T-cell (primary cell): ENCODE data around the gene KIF17. TPM values are rescaled to one million over a fixed set of nuclear protein-coding genes. Genes with fewer than 3 reads are reported as not detected.

Source experiments
- ATAC-seq, 4 experiments: fragments of 200-7000 bp in 3 of 4; fragments of 150-1000 bp in 1 of 4; cut with Tn5 transposase; replicated peaks in 1 of 4; 1 replicate in 3 of 4; 2 replicates in 1 of 4; pipeline ENCODE4 v1.10.0; 2021; ENCODE audit warnings: moderate library complexity in 3 of 4, mild to moderate bottlenecking in 2 of 4, moderate number of reproducible peaks in 1 of 4
- CTCF ChIA-PET, 2 donors: fragments of 300-600 bp; sonication (Branson Sonifier 250); formaldehyde crosslinking; loops; one replicate each; lab custom pipeline; 2022; ENCODE audit warnings: antibody characterized with exemption in 2 of 2; lab: Charles Lee
- POLR2A ChIA-PET, 2 donors: fragments of 300-600 bp; sonication (Branson Sonifier 250); formaldehyde crosslinking; loops; one replicate each; lab custom pipeline; 2022; ENCODE audit warnings: antibody characterized with exemption in 2 of 2; lab: Charles Lee
- DNase-seq, 35 experiments: peaks; one replicate each; pipeline versions ENCODE4 v3.0.0 to v3.0.0-alpha.2; 2013 to 2023
- H3K27ac ChIP-seq: one replicate; pipeline ENCODE4 v1.5.1; 2013; ENCODE audit warnings: low read length
- H3K27me3 ChIP-seq, 2 experiments: replicated peaks in 1 of 2; 1 replicate in 1 of 2; 2 replicates in 1 of 2; pipeline versions ENCODE4 v1.6.1 to v1.7.0; 2013; ENCODE audit warnings: low read length in 1 of 2, mixed read lengths in 1 of 2; ENCODE audit not compliant: control insufficient read depth in 2 of 2, insufficient read depth in 2 of 2; ENCODE audit errors: extremely low read depth in 1 of 2
- H3K36me3 ChIP-seq, 2 donors: 1 replicate in 1 of 2; 2 replicates in 1 of 2; pipeline versions ENCODE4 v1.6.1 to v1.7.0; 2013; ENCODE audit warnings: low read length in 1 of 2; ENCODE audit not compliant: control insufficient read depth in 2 of 2, insufficient read depth in 1 of 2; ENCODE audit errors: extremely low read depth in 1 of 2
- H3K4me1 ChIP-seq, 2 experiments: 1 replicate in 1 of 2; 2 replicates in 1 of 2; pipeline versions ENCODE4 v1.6.1 to v1.7.0; 2013; ENCODE audit warnings: low read length in 2 of 2, mixed read lengths in 1 of 2; ENCODE audit not compliant: insufficient read depth in 2 of 2, control insufficient read depth in 1 of 2; ENCODE audit errors: extremely low read depth in 1 of 2
- H3K4me3 ChIP-seq, 2 donors: 1 replicate in 1 of 2; 2 replicates in 1 of 2; pipeline versions ENCODE4 v1.5.1 to v1.7.0; 2013; ENCODE audit warnings: mild to moderate bottlenecking in 2 of 2, low read length in 1 of 2, moderate library complexity in 1 of 2; ENCODE audit not compliant: control insufficient read depth in 1 of 2; ENCODE audit errors: extremely low read depth in 1 of 2
- H3K9me3 ChIP-seq: 2 replicates; pipeline ENCODE4 v1.7.0; 2013
- H3K27ac Mint-ChIP-seq, 2 donors: one replicate each; pipeline ENCODE4 v1.8.0; 2020 to 2021; ENCODE audit warnings: mild to moderate bottlenecking in 2 of 2, mixed read lengths in 2 of 2
- H3K27me3 Mint-ChIP-seq, 2 donors: one replicate each; pipeline ENCODE4 v1.8.0; 2021 to 2022; ENCODE audit warnings: mixed read lengths in 2 of 2
- H3K36me3 Mint-ChIP-seq: one replicate; pipeline ENCODE4 v1.8.0; 2021; ENCODE audit warnings: mixed read lengths
- H3K4me1 Mint-ChIP-seq, 3 donors: one replicate each; pipeline ENCODE4 v1.8.0; 2020 to 2022; ENCODE audit warnings: mixed read lengths in 3 of 3, mild to moderate bottlenecking in 1 of 3
- H3K4me3 Mint-ChIP-seq, 3 donors: one replicate each; pipeline ENCODE4 v1.8.0; 2020 to 2022; ENCODE audit warnings: mild to moderate bottlenecking in 3 of 3, mixed read lengths in 3 of 3, moderate library complexity in 3 of 3
- H3K9me3 Mint-ChIP-seq, 3 donors: one replicate each; pipeline ENCODE4 v1.8.0; 2020 to 2022; ENCODE audit warnings: mixed read lengths in 3 of 3
- WGBS: methylation state at CpG from one replicate; pipeline ENCODE4 v1.1.5; 2013; ENCODE audit warnings: missing lambda C conversion rate; ENCODE audit not compliant: insufficient coverage; 5-methylcytosine and 5-hydroxymethylcytosine counted together
- total RNA-seq, 35 experiments: library from RNA in 6 of 35; stranded (reverse) in 6 of 35; fragments of 120-200 nt in 1 of 35; gene quantifications; one replicate each; pipeline versions ENCODE4 v1.2.1 to v1.2.4 and lab custom pipeline; 2013 to 2026

The KIF17 gene
- total RNA-seq, 5 donors from 2014 or later (not counting 1 experiment from before 2014, with no cell fraction given), result not detected

- ATAC-seq (no peak), DNase-seq (no peak)
- Mint-ChIP-seq H3K4me1 (no peaks in the 10 kb centered on the region), H3K9me3 (no peaks in the 10 kb centered on the region), H3K27me3 (peaks cover 1 to 9% of the 10 kb centered on the region in 2 donors), H3K27ac (no peak overlapping the region), H3K4me3 (no peak overlapping the region), H3K36me3 (no peaks in the 10 kb centered on the region)
- WGBS, result 80% methylated on average over 20 of the region's 26 CpGs
- Histone ChIP-seq H3K4me1 (peaks cover 0 to 5% of the 10 kb centered on the region in 2 experiments), H3K27ac (no peak overlapping the region), H3K36me3 (no peaks in the 10 kb centered on the region), H3K4me3 (no peak overlapping the region), H3K27me3 (peaks cover 0 to 16% of the 10 kb centered on the region in 2 experiments), H3K9me3 (no peaks in the 10 kb centered on the region)
- POLR2A ChIA-PET, result no interaction called here
- CTCF ChIA-PET, result no interaction called here
Observed at GRCh38 chr1:20686883-20687725, 30.7 kb downstream of the KIF17 start.

- H3K36me3 Mint-ChIP-seq, result no peaks in the 10 kb centered on the region
- no peak for ATAC-seq
- H3K9me3 Mint-ChIP-seq, result no peaks in the 10 kb centered on the region
- DNase-seq, result no peak
- no peak overlapping the region for H3K4me3 Mint-ChIP-seq
- Histone ChIP-seq H3K27me3 (peaks cover 0 to 22% of the 10 kb centered on the region in 2 experiments), H3K27ac (no peak overlapping the region), H3K4me3 (no peak overlapping the region), H3K36me3 (no peaks in the 10 kb centered on the region), H3K9me3 (no peaks in the 10 kb centered on the region), H3K4me1 (peaks cover 0 to 5% of the 10 kb centered on the region in 2 experiments)
- H3K27ac Mint-ChIP-seq, result no peak overlapping the region
- peaks cover 1 to 9% of the 10 kb centered on the region in 2 donors for H3K27me3 Mint-ChIP-seq
- no peaks in the 10 kb centered on the region for H3K4me1 Mint-ChIP-seq
- CTCF ChIA-PET, result no interaction called here
- POLR2A ChIA-PET, result no interaction called here
- 88% methylated on average over 1 of the region's 12 CpGs for WGBS
Observed at GRCh38 chr1:20685741-20686140, 32.1 kb downstream of the KIF17 start.

DNA sequence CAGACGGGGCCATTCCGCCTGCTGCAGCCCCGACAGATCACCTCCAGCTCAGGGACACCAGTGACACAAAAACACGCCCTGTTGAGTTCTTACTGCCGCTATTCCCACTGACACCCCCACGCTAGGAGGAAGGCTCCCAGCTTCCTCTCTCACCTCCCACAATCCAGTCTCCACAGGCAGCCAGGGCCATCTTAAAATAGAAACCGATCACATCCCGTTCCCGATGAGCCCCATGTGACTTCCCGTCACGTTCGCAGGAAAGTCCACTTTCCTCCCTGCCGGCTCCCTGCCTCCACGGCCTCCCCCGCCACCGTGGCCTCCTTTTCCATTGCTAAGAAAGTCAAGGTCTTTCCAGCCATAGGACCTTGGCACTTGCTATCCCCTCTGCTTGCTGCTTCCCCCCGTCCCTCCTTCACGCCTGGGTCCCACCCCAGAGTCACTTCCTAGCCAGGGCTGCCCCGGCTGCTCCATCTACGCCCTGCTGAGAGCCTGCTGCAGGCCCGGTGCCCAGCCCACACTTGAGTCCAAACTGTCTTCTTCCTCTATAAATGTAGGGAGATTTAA is 32.6 kb downstream of the KIF17 start:
- POLR2A ChIA-PET, result no interaction called here
- H3K27ac ChIP-seq, result no peak overlapping the region
- CTCF ChIA-PET, result no interaction called here
- H3K4me1 ChIP-seq, result peaks cover 0 to 5% of the 10 kb centered on the region in 2 experiments
- no peak overlapping the region for H3K4me3 ChIP-seq
- Mint-ChIP-seq H3K4me1 (no peaks in the 10 kb centered on the region), H3K36me3 (no peaks in the 10 kb centered on the region), H3K9me3 (no peaks in the 10 kb centered on the region), H3K4me3 (no peak overlapping the region), H3K27ac (no peak overlapping the region), H3K27me3 (peaks cover 4 to 12% of the 10 kb centered on the region in 2 donors)
- H3K9me3 ChIP-seq, result no peaks in the 10 kb centered on the region
- peaks cover 0 to 22% of the 10 kb centered on the region in 2 experiments for H3K27me3 ChIP-seq
- DNase-seq (no peak), ATAC-seq (no peak)
- H3K36me3 ChIP-seq, result no peaks in the 10 kb centered on the region
- 89% methylated on average over 17 of the region's 21 CpGs for WGBS

DNA sequence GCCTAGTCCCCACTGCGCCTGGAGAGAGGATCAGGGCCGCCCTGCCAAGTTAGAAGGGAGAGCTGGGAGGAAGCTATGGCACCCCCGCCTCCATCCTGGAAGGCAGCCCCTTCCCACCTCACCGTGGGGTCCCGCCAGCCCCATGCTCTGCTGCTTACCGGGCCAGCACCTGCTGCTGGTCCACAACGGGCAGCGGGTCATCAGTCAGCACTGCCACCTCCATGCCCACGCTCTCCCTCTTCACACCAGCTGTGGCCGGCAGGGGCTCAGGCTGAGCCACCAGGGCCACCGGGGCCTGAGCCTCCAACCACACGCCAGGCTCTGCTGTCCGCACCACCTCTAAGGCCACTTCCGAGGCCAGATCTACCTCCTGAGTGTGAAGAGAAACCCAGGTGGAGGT is 33.2 kb downstream of the KIF17 start:
- no peak overlapping the region for H3K4me3 Mint-ChIP-seq
- peaks cover 6 to 15% of the 10 kb centered on the region in 2 donors for H3K27me3 Mint-ChIP-seq
- ChIA-PET CTCF (no interaction called here), POLR2A (no interaction called here)
- 88% methylated on average over 8 of the region's 14 CpGs for WGBS
- Histone ChIP-seq H3K4me3 (no peak overlapping the region), H3K9me3 (no peaks in the 10 kb centered on the region), H3K27me3 (peaks cover 0 to 22% of the 10 kb centered on the region in 2 experiments), H3K36me3 (no peaks in the 10 kb centered on the region), H3K27ac (no peak overlapping the region), H3K4me1 (peaks cover 0 to 5% of the 10 kb centered on the region in 2 experiments)
- no peaks in the 10 kb centered on the region for H3K36me3 Mint-ChIP-seq
- no peaks in the 10 kb centered on the region for H3K9me3 Mint-ChIP-seq
- H3K4me1 Mint-ChIP-seq, result no peaks in the 10 kb centered on the region
- ATAC-seq (no peak), DNase-seq (no peak)
- no peak overlapping the region for H3K27ac Mint-ChIP-seq

- H3K9me3 ChIP-seq, result no peaks in the 10 kb centered on the region
- H3K4me3 Mint-ChIP-seq, result no peak overlapping the region
Observed at GRCh38 chr1:20684050-20684620, 33.7 kb downstream of the KIF17 start.

GRCh38 chr1:20683614-20684013 is 34.2 kb downstream of the KIF17 start:
- Mint-ChIP-seq H3K4me1 (peaks cover 3% of the 10 kb centered on the region in 3 donors), H3K9me3 (no peaks in the 10 kb centered on the region), H3K27me3 (peaks cover 6 to 16% of the 10 kb centered on the region in 2 donors), H3K27ac (no peak overlapping the region), H3K4me3 (no peak overlapping the region), H3K36me3 (no peaks in the 10 kb centered on the region)
- Histone ChIP-seq H3K27me3 (peaks cover 0 to 24% of the 10 kb centered on the region in 2 experiments), H3K4me3 (no peak overlapping the region), H3K4me1 (peaks cover 0 to 5% of the 10 kb centered on the region in 2 experiments), H3K27ac (no peak overlapping the region), H3K36me3 (no peaks in the 10 kb centered on the region), H3K9me3 (no peaks in the 10 kb centered on the region)
- ChIA-PET CTCF (no interaction called here), POLR2A (no interaction called here)
- DNase-seq, result no peak
- ATAC-seq, result no peak
- WGBS, result 91% methylated on average over 5 of the region's 10 CpGs

More at GRCh38 chr1:20684050-20684620, 33.7 kb downstream of the KIF17 start:
- Histone ChIP-seq H3K27ac (no peak overlapping the region), H3K27me3 (peaks cover 0 to 22% of the 10 kb centered on the region in 2 experiments), H3K4me3 (no peak overlapping the region), H3K4me1 (peaks cover 0 to 5% of the 10 kb centered on the region in 2 experiments), H3K36me3 (no peaks in the 10 kb centered on the region)
- ATAC-seq, result no peak
- Mint-ChIP-seq H3K36me3 (no peaks in the 10 kb centered on the region), H3K4me1 (no peaks in the 10 kb centered on the region), H3K9me3 (no peaks in the 10 kb centered on the region), H3K27ac (no peak overlapping the region), H3K27me3 (peaks cover 6 to 15% of the 10 kb centered on the region in 2 donors)
- POLR2A ChIA-PET, result no interaction called here
- no peak for DNase-seq
- 81% methylated on average over 13 of the region's 13 CpGs for WGBS
- CTCF ChIA-PET, result no interaction called here
